ENCODE data around the gene RNF227.

The RNF227 gene

DNA sequence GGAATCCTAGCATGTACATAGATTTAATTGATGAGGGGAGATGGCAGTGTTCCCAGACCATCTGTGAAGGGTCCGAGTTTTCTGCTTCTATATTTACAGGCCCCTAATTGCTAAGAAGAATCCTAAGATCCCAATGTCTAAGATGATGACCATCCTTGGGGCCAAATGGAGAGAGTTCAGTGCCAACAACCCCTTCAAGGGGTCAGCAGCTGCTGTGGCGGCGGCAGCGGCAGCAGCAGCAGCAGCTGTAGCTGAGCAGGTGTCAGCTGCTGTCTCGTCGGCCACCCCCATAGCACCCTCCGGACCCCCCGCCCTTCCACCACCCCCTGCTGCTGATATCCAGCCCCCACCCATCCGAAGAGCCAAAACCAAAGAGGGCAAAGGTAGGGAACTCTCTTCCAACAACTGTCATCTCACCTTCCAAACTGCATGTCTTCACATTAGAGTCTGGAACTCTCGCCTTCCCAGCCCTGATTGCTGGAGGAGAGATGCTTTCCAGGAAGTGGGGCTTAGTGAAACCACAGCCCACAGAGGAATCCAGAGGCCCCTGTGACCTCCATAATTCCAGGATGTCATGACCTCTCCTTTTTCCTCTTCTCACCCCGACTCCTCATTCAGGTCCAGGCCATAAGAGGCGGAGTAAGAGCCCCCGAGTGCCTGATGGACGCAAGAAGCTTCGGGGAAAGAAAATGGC is 22.8 kb downstream of the RNF227 start:
- no peaks in the 10 kb centered on the region for H4K20me1 ChIP-seq (ENCODE audit: control insufficient read depth, insufficient read depth, low read depth, low read length)
- H3K9me3 ChIP-seq (ENCODE audit: control insufficient read depth, insufficient read depth, low read length), result no peaks in the 10 kb centered on the region
- H3K27me3 ChIP-seq (ENCODE audit: control insufficient read depth, low read length), result no peaks in the 10 kb centered on the region
- no peak overlapping the region for H3K27ac ChIP-seq (ENCODE audit: low read depth, low read length)
- no peaks in the 10 kb centered on the region for H3F3A ChIP-seq (ENCODE audit: control insufficient read depth, insufficient read depth)
- TF ChIP-seq, protein P1, sequence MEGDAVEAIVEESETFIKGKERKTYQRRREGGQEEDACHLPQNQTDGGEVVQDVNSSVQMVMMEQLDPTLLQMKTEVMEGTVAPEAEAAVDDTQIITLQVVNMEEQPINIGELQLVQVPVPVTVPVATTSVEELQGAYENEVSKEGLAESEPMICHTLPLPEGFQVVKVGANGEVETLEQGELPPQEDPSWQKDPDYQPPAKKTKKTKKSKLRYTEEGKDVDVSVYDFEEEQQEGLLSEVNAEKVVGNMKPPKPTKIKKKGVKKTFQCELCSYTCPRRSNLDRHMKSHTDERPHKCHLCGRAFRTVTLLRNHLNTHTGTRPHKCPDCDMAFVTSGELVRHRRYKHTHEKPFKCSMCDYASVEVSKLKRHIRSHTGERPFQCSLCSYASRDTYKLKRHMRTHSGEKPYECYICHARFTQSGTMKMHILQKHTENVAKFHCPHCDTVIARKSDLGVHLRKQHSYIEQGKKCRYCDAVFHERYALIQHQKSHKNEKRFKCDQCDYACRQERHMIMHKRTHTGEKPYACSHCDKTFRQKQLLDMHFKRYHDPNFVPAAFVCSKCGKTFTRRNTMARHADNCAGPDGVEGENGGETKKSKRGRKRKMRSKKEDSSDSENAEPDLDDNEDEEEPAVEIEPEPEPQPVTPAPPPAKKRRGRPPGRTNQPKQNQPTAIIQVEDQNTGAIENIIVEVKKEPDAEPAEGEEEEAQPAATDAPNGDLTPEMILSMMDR (IDR thresholded peaks at IDR 0.05; ENCODE audit: low read depth, low read length, poor library complexity, severe bottlenecking), result no peak
- TF ChIP-seq EZH2phosphoT487 (IDR thresholded peaks at IDR 0.05; ENCODE audit: borderline replicate concordance, low read length), result no peak
- no peak overlapping the region for H3K4me2 ChIP-seq (ENCODE audit: low read length)
- H3K4me1 ChIP-seq (ENCODE audit: control insufficient read depth, low read length), result peaks cover 4% of the 10 kb centered on the region
- peaks cover 26% of the 10 kb centered on the region for H3K79me2 ChIP-seq (ENCODE audit: control insufficient read depth, low read length)
- peaks cover 84% of the 10 kb centered on the region for H3K36me3 ChIP-seq (ENCODE audit: control insufficient read depth, low read length)
- H3K9me2 ChIP-seq (replicated peaks; ENCODE audit: control insufficient read depth, low read length), result no peaks in the 10 kb centered on the region
- H3K4me3 ChIP-seq (ENCODE audit: low read length), result no peak overlapping the region

DNA sequence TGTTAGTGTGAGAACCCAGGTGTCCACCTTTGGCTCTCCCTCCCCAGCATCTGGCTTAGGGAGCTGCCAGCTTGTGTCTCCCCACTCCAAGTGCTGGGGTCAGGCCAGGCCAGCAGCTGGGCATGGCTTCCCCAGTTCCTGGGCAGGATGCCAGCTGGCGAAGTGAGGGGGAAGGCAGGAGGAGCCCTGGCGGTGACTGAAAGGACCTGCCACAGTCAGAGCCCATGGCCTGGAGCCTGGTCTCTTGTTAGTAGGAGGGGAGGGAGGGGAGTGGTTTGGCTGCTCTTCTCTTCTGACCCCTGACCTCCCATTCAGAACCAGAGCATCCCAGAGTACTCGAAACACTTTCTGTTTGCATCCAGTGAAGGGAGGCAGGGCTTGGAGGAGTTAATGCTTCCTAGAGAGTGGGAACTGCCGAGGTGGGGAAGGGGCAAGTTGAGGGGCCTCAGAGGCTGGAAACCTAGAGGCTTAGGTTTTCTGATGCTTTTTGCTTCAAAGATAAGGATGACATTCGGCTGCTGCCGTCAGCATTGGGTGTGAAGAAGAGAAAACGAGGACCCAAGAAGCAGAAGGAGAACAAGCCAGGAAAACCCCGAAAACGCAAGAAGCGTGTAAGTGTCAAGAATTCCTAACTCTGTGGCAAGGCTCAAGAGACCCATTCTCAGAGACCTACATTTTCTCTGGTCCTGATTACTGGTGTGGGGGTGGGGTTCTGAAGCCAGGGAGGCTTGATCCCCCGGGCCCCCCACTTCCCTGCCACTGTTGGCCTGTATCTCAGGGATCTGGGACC is 26.7 kb downstream of the RNF227 start:
- Histone ChIP-seq H3F3A (ENCODE audit: control insufficient read depth, insufficient read depth) (peaks cover 12% of the 10 kb centered on the region), H3K27ac (ENCODE audit: low read depth, low read length) (no peak overlapping the region), H3K9me3 (ENCODE audit: control insufficient read depth, insufficient read depth, low read length) (no peaks in the 10 kb centered on the region), H3K4me2 (ENCODE audit: low read length) (no peak overlapping the region), H3K9me2 (replicated peaks; ENCODE audit: control insufficient read depth, low read length) (no peaks in the 10 kb centered on the region), H3K27me3 (ENCODE audit: control insufficient read depth, low read length) (no peaks in the 10 kb centered on the region), H4K20me1 (ENCODE audit: control insufficient read depth, insufficient read depth, low read depth, low read length) (no peaks in the 10 kb centered on the region), H3K4me3 (ENCODE audit: low read length) (no peak overlapping the region), H3K4me1 (ENCODE audit: control insufficient read depth, low read length) (peaks cover 20% of the 10 kb centered on the region), H3K79me2 (ENCODE audit: control insufficient read depth, low read length) (peaks cover 57% of the 10 kb centered on the region), H3K36me3 (ENCODE audit: control insufficient read depth, low read length) (peaks cover 70% of the 10 kb centered on the region)
- TF ChIP-seq, protein P1 (IDR thresholded peaks at IDR 0.05; ENCODE audit: low read depth, low read length, poor library complexity, severe bottlenecking), result no peak
- no peak for TF ChIP-seq EZH2phosphoT487 (IDR thresholded peaks at IDR 0.05; ENCODE audit: borderline replicate concordance, low read length)

DNA sequence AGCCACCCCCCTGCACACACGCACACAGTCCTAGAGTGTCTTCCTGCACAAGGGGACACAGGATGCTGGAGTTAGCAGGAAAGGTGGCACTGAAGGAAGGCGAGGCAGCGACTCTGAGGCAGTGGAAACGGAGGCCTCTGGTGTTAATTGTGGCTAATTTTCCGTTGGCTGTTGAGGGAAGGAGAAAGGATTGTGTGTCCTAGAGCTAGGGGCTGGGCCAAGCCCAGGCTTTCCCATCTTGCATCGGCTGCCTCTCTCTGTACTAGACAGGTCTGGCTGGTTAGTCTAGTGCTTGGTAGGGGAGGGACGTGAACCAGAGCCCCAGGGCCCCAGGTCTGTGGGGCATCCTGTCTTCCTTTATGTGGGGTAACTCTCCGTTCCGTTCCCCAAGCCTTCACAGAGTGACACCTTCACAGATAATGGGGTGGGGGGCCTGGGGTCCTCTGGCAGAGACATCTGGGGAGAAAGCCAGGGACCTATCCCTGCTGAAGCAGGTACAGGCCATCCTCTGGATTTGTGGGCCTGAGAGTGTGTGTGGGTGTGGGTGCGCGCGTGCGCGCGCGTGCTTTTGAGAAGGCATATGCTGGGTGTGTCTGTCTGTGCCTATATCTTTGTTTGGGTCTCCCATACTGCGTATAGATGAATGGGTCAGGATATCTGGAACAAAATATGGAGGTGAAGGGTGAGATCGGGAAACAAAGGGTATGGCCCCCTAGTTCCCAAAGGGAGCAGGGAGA is 27.7 kb downstream of the RNF227 start, which contains the start of gene CHD3:
Gene CHD3, plus strand, starts transcription at position 606 of the 737 bp plus-strand sequence. CDS start 212 bp downstream, outside the sequence.
- Histone ChIP-seq H3K9me2 (replicated peaks; ENCODE audit: control insufficient read depth, low read length) (no peaks in the 10 kb centered on the region), H3K4me3 (ENCODE audit: low read length) (peak within 1 kb of the TSS; percentile 95), H4K20me1 (ENCODE audit: control insufficient read depth, insufficient read depth, low read depth, low read length) (no peaks in the 10 kb centered on the region), H3K79me2 (ENCODE audit: control insufficient read depth, low read length) (peaks cover 66% of the 10 kb centered on the region), H3K27ac (ENCODE audit: low read depth, low read length) (peak within 1 kb of the TSS; percentile 96), H3F3A (ENCODE audit: control insufficient read depth, insufficient read depth) (peaks cover 19% of the 10 kb centered on the region), H3K27me3 (ENCODE audit: control insufficient read depth, low read length) (no peaks in the 10 kb centered on the region), H3K9me3 (ENCODE audit: control insufficient read depth, insufficient read depth, low read length) (no peaks in the 10 kb centered on the region), H3K4me1 (ENCODE audit: control insufficient read depth, low read length) (peaks cover 28% of the 10 kb centered on the region), H3K36me3 (ENCODE audit: control insufficient read depth, low read length) (peaks cover 61% of the 10 kb centered on the region), H3K4me2 (ENCODE audit: low read length) (peak within 1 kb of the TSS; percentile 99)
- TF ChIP-seq, protein P1 (IDR thresholded peaks at IDR 0.05; ENCODE audit: low read depth, low read length, poor library complexity, severe bottlenecking), result no peak
- no peak for TF ChIP-seq EZH2phosphoT487 (IDR thresholded peaks at IDR 0.05; ENCODE audit: borderline replicate concordance, low read length)
